Inferior parietal cortex (tissue), 1 donor: ENCODE measurements around the gene CPSF4.
"Not testable (repeated sequence)": the region's sequence is repeated elsewhere in the genome, so short reads cannot be mapped to it uniquely, and the experiment has no call there.

Experiments used
- DNase-seq: peaks from one replicate; pipeline ENCODE4 v3.0.0-alpha.2; 2016; ENCODE audit errors: extremely low spot score

The CPSF4 gene

DNA sequence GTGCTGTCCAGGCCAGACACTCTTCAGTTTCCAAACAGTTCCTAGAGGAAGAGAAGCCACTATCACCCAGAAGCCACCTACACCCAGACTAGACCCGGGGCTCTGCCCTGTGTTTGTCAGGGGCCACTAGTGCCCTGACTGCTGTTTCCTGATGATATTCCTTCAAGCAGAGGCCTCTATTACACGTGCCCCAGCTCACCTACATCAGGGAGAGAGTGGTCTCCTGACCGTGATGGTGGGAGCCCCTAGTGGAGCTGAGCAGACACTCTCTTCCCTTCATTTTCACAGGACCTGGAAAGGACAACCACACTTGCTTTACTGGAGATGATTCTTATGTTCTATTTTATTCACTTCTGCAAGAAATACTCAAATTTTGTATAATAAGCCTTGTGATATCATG is 52.1 kb downstream of the CPSF4 start:
- DNase-seq = no peak

DNA sequence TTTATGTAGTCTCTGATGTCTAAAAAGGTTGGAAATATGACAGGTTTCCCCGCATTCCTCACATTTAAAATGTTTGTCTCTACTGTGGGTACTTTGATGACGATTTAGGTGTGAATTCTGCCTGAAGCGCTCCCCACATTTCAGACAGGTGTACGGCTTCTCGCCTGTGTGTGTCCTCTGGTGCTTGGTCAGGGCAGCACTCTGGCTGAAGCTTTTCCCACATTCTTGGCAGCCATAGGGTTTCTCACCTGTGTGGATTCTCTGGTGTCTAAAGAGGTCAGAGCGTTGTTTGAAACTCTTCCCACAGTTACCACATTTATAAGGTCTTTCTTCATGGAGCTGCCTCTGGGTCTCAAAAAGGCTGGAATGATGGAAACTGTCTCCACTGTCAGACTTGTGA is 55.1 kb downstream of the CPSF4 start:
- no peak for DNase-seq

DNA sequence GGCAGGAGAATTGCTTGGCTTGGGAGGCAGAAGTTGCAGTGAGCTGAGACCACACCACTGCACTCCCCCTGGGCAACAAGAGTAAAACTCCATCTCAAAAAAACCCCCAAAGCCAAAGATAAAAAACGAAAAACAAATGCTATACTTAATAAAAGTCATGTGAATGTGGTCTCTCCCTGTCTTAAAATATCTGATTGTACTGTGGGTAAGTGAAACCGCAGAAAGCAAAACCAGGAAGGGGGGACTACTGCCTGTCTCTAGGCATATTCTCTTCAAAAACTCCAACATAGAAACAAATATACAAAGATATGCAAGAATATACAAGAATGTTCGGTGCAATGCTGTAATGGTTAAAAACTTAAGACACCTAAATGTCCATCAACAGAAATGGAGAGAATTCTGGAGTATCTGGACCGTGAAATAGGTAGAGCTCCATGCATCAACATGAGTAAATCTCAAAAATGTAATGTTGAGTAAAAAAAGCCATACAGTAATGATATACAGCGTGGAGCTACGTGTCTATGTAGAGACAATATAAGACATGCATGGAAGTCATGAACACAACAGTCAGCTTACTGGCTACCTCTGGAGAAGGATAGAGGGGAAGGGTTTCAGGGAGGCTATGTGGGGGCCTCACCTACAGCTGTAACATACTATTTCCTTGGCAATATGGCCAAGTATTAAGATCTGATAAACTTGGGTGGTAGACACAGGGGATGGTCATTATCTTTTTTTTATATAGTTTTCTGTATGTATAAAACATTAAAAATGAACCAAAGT is 59.2 kb downstream of the CPSF4 start:
- DNase-seq = no peak

DNA sequence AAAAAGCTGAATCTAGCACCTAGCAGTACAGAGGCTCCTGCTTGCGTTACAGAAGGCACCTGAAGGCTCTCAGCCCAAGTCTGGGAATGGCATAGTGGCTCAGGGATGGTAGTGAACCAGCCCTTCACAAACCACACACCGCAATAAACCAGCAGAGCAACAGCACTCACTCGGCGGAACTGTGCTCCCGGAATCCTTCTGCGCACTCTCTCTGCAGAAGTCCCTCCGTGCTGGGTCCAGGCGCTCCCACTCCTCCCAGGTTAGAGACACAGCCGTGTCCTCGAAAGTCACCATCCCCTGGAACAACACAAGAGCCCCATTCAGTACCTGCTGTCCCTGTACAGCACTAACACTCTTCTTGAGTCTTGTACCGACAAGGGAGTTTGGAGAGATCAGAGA is 59.8 kb downstream of the CPSF4 start:
- DNase-seq = no peak

DNA sequence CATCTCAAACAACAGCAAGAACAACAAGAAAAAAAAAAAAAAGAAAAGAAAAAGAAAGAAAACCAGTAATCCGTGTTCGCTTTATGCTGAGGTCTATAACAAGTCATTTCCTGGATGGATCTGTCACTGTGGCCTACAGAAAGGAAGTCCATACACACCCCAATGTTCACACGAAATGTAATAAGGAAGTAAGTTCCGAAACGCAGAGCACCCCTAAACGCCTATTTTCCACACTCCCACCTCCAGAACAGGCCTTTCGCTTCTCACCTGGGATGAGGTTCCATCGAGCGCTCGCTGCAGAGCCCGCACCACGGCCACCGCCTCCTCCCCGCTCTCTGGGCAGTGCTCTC is 60.6 kb downstream of the CPSF4 start:
- DNase-seq = no peak

DNA sequence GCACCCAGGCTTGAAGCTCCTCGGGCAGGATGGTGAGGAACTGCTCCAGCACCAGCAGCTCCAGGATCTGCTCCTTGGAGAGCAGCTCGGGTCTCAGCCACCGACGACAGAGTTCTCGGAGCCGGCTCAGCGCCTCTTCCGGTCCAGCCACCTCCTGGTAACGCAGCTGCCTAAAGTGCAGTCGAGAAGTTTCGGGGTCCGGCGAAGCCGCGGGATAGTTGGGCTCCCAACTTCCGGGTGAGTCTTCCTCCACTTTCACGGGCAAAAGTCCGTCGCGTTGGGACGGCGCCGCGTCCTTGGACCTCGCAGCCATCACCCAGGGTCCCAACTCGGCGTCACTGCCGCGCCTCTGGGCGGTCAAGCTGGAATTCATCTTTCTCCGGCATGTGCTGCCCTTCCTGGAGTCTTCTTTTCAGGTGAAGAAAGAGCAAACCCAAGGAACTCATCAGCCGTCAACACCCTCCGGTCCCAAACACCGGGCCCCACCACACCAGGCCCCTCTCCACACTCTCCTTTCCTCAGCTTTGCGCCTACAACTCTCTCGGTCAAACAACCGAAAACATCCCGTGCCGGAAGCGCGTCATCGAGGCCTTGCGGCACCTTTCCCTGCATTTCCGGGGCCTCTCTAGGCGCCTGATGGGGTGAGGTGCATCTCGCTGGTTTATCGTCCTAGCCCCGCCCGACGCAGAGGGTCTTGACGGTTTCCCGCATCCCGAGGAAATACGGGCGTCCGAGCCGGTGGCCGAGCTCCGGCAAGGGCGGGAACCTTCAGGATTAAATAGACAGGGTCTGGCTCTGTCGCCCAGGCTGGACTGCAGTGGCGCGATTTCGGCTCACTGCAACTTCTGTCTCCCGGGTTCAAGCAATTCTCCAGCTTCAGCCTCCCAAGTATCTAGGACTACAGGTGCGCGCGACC is 61.2 kb downstream of the CPSF4 start, which contains the start of gene ZNF394:
Gene ZNF394 (minus strand): TSS at position 561 of the 916 bp plus-strand sequence. CDS start 188 bp downstream, at position 373.
- peak; percentile 98 for DNase-seq

DNA sequence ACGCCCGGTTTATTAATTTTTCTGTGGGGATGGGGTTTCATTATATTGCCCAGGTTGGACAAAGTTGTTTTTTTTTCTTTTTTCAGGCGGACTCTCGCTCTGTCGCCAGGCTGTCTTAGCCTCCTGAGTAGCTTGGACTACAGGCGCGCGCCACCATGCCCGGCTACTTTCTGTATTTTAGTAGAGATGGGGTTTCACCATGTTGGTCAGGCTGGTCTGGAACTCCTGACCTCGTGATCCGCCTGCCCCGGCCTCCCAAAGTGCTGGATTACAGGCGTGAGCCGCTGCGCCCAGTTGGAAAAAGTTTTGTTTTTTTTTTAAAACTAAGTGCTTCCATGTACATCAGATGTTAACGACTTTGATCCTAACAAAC is 61.9 kb downstream of the CPSF4 start:
- DNase-seq = no peak

DNA sequence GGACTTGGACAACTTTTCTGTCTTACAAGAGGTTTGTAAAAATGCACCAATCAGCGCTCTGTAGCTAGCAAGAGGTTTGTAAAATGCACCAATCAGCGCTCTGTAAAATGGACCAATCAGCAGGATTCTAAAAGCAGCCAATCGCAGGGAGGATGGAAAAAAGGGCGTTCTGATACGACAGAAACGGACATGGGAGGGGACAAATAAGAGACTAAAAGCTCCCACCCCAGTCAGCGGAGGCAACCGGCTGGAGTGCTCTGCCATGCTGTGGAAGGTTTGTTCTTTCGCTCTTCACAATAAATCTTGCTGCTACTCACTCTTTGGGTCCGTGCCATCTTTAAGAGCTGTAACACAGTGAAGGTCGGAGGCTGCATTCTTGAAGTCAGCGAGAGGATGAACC is 62.5 kb downstream of the CPSF4 start:
- DNase-seq = not testable (repeated sequence)

DNA sequence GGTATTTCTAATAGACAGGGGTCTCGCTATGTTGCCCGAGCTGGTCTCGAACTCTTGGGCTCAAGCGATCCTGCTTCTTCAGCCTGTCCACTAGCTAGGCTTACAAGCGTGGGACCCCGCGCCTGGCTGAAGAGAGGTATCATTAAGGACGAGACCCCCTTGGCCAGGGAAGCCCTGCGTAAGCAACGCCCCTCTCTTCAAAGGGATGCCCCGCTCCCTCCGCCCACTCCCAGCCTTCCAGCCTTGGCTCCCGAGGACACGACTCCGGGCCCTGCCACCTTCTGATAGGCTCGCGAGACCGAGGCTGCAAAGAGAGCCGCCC is 65.5 kb downstream of the CPSF4 start:
- DNase-seq = no peak

DNA sequence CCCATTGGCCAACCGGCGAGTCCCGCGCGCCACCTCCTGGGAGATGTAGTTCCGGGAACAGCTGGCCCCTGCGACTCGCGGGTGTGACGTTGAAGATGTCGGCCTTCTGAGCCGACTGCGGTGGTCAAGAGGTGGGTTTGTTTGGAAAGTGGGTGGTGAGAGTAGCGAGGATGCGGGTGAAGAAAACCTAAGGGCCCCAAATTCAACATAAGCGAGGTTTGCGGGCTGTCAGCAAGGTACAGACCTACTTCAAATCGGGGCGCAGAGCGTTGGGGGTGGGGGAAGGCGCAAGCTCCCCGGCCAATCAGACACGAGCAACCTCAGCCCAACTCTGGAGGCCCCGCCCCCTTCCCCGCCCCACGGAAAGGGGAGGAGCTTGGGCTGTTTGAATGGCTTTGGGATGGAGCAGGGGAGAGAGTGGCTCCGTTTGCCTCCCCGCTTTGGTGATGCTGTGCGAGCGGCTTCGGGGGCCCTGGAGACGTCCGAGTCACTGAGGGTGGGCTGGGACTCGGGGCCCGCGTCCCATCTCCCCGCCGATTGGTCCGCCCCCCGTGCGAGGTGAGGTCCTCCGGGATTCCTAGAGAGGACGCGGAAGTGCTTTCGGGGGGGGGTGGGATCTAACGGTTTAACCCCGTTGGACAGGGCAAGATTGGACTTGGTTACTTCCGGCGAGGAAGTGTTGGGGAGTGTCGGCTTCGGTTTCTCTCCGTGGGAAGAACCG is 66.0 kb downstream of the CPSF4 start, which contains the start of gene ZKSCAN5:
Gene ZKSCAN5 (plus strand): TSS at position 60 of the 721 bp plus-strand sequence. CDS start 1,383 bp downstream, outside the sequence.
- DNase-seq = peak; percentile 97

DNA sequence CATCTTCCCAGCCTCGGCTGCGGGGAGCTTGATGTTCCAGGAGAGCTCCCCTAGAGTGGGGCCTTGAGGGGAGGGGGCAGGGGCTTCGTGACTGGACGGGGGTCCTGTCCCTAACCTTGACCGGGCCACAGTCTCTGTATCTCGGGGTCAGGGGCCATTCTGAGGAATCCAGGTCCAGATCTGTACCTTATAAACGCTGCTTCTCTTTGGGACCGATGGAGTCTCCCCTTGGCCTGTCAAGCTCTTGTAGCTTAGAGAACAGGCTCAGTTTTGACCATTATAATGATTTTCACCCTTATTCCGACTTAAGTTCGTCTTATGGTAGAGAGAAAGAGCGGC is 66.5 kb downstream of the CPSF4 start:
- DNase-seq = no peak
